ENCODE data around the gene GALNT4. TPM values are rescaled to one million over a fixed set of nuclear protein-coding genes. Genes with fewer than 3 reads are reported as not detected.

The GALNT4 gene
- total RNA-seq, 1 donor from 2014 or later, result 4.4 TPM

GRCh38 chr12:89479982-89480381 is 44.6 kb downstream of the GALNT4 start:
- Mint-ChIP-seq H3K4me3 (no peak overlapping the region), H3K9me3 (no peaks in the 10 kb centered on the region), H3K36me3 (ENCODE audit: low read depth) (no peaks in the 10 kb centered on the region), H3K27me3 (ENCODE audit: low read depth) (no peaks in the 10 kb centered on the region), H3K4me1 (no peaks in the 10 kb centered on the region), H3K27ac (ENCODE audit: unreplicated experiment) (no peak overlapping the region)
- no peak for DNase-seq (ENCODE audit: low read depth, low spot score)
- TF ChIP-seq, protein P1, sequence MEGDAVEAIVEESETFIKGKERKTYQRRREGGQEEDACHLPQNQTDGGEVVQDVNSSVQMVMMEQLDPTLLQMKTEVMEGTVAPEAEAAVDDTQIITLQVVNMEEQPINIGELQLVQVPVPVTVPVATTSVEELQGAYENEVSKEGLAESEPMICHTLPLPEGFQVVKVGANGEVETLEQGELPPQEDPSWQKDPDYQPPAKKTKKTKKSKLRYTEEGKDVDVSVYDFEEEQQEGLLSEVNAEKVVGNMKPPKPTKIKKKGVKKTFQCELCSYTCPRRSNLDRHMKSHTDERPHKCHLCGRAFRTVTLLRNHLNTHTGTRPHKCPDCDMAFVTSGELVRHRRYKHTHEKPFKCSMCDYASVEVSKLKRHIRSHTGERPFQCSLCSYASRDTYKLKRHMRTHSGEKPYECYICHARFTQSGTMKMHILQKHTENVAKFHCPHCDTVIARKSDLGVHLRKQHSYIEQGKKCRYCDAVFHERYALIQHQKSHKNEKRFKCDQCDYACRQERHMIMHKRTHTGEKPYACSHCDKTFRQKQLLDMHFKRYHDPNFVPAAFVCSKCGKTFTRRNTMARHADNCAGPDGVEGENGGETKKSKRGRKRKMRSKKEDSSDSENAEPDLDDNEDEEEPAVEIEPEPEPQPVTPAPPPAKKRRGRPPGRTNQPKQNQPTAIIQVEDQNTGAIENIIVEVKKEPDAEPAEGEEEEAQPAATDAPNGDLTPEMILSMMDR (conservative IDR thresholded peaks at IDR 0.05), result no peak

GRCh38 chr12:89477633-89478279 is 46.8 kb downstream of the GALNT4 start:
- H3K27me3 Mint-ChIP-seq (ENCODE audit: low read depth), result no peaks in the 10 kb centered on the region
- H3K4me1 Mint-ChIP-seq, result peaks cover under 1% of the 10 kb centered on the region
- no peak overlapping the region for H3K4me3 Mint-ChIP-seq
- no peaks in the 10 kb centered on the region for H3K36me3 Mint-ChIP-seq (ENCODE audit: low read depth)
- no peak for DNase-seq (ENCODE audit: low read depth, low spot score)
- TF ChIP-seq, protein P1 (conservative IDR thresholded peaks at IDR 0.05), result no peak
- no peak overlapping the region for H3K27ac Mint-ChIP-seq (ENCODE audit: unreplicated experiment)
- H3K9me3 Mint-ChIP-seq, result no peaks in the 10 kb centered on the region

DNA sequence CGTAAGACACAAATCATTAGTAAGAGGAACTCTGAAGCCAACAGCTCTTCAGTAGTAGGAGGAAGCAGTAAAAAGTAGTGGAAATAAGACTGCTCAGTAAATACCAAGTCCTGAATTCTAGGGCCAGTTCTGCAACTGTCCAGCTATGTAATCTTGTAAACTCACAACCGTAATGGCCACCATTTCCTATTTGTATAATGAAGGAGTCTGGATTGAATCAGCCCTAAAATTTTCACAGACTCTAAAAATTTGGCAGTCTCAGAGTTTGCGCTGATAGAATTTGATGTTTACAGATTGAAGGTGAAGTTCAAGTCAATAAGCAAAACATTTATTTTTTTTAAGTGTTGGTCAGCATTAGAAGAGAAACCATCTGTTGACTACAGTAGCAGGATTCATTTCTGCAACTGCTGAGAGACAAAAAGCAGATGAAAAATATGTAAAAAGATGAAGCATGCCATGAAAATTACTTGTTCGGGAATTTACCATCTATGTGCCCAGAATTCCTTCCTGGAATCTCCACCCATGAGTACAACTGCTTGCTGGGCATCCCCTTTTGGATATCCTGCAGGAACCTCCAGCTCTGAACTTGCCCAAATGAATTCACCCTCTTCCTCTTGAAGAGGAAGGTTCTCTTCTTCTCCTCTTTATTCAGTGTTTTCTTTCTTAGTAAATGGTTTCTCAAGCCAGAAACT is 47.5 kb downstream of the GALNT4 start:
- Mint-ChIP-seq H3K4me3 (no peak overlapping the region), H3K4me1 (peaks cover 8% of the 10 kb centered on the region), H3K9me3 (no peaks in the 10 kb centered on the region), H3K27me3 (ENCODE audit: low read depth) (no peaks in the 10 kb centered on the region), H3K27ac (ENCODE audit: unreplicated experiment) (no peak overlapping the region), H3K36me3 (ENCODE audit: low read depth) (no peaks in the 10 kb centered on the region)
- DNase-seq (ENCODE audit: low read depth, low spot score), result no peak
- TF ChIP-seq, protein P1 (conservative IDR thresholded peaks at IDR 0.05), result no peak

DNA sequence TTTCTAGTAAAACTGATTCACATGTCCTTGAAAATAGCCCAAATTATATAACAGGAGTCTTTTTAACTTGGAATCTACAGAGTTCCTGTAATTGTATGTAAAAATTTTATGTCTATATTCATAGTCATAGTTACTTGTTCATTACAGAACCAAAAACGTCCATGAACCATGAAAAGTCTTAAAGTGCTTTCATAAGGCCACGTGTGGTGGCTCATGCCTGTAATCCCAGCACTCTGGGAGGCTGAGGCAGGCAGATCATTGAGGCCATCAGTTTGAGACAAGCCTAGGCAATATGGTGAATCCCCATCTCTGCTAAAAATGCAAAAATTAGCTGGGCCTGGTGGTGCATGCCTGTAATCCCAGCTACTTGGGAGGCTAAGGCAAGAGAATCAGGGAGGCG is 48.4 kb downstream of the GALNT4 start:
- H3K4me3 Mint-ChIP-seq, result no peak overlapping the region
- peaks cover 10% of the 10 kb centered on the region for H3K4me1 Mint-ChIP-seq
- H3K9me3 Mint-ChIP-seq, result no peaks in the 10 kb centered on the region
- H3K27me3 Mint-ChIP-seq (ENCODE audit: low read depth), result no peaks in the 10 kb centered on the region
- DNase-seq (ENCODE audit: low read depth, low spot score), result no peak
- TF ChIP-seq, protein P1 (conservative IDR thresholded peaks at IDR 0.05), result no peak
- H3K27ac Mint-ChIP-seq (ENCODE audit: unreplicated experiment), result no peak overlapping the region
- no peaks in the 10 kb centered on the region for H3K36me3 Mint-ChIP-seq (ENCODE audit: low read depth)

- Mint-ChIP-seq H3K27ac (ENCODE audit: unreplicated experiment) (no peak overlapping the region), H3K4me3 (no peak overlapping the region), H3K36me3 (ENCODE audit: low read depth) (no peaks in the 10 kb centered on the region), H3K4me1 (peaks cover 11% of the 10 kb centered on the region), H3K27me3 (ENCODE audit: low read depth) (no peaks in the 10 kb centered on the region), H3K9me3 (no peaks in the 10 kb centered on the region)
- DNase-seq (ENCODE audit: low read depth, low spot score), result no peak
- TF ChIP-seq, protein P1 (conservative IDR thresholded peaks at IDR 0.05), result no peak
Measured at GRCh38 chr12:89475203-89475990, 49.2 kb downstream of the GALNT4 start.
